Suprapubic skin (tissue), 4 donors: ENCODE results near the gene INHBB. TPM values are rescaled to one million over a fixed set of nuclear protein-coding genes. Genes with fewer than 3 reads are reported as not detected.

ENCODE experiments used
- DNase-seq, 2 donors: peaks; one replicate each; pipeline ENCODE4 v3.0.0-alpha.2; 2019; ENCODE audit warnings: low spot score in 2 of 2
- H3K27ac ChIP-seq: fragments of 200-600 bp; sonication (generic); one replicate; pipeline ENCODE4 v1.5.1; 2019
- H3K27me3 ChIP-seq: fragments of 200-600 bp; sonication (generic); one replicate; pipeline ENCODE4 v1.5.1; 2019
- H3K36me3 ChIP-seq: fragments of 200-600 bp; sonication (generic); one replicate; pipeline ENCODE4 v1.5.1; 2019
- H3K4me1 ChIP-seq: fragments of 200-600 bp; sonication (generic); one replicate; pipeline ENCODE4 v1.5.1; 2019
- H3K4me3 ChIP-seq: fragments of 200-600 bp; sonication (generic); one replicate; pipeline ENCODE4 v1.5.1; 2019; ENCODE audit warnings: mild to moderate bottlenecking
- H3K9me3 ChIP-seq: fragments of 200-600 bp; sonication (generic); one replicate; pipeline ENCODE4 v1.5.1; 2019
- CTCF ChIP-seq, 2 donors: fragments of 200-600 bp in 1 of 2; fragments of 450-650 bp in 1 of 2; sonication (generic) in 1 of 2; IDR thresholded peaks; one replicate each; pipeline ENCODE4 v1.5.1; 2016 to 2019; ENCODE audit warnings: antibody characterized with exemption in 2 of 2, mild to moderate bottlenecking in 1 of 2, moderate library complexity in 1 of 2
- EP300 ChIP-seq: sonication (generic); formaldehyde crosslinking; IDR thresholded peaks from one replicate; pipeline ENCODE4 v1.6.1; 2017; ENCODE audit warnings: antibody characterized with exemption
- POLR2A ChIP-seq, 2 donors: fragments of 450-650 bp; IDR thresholded peaks; one replicate each; pipeline ENCODE4 v1.6.1; 2017; ENCODE audit warnings: antibody characterized with exemption in 2 of 2, mild to moderate bottlenecking in 2 of 2, moderate library complexity in 2 of 2
- POLR2AphosphoS5 ChIP-seq, 3 donors: sonication (generic); formaldehyde crosslinking; IDR thresholded peaks; one replicate each; pipeline ENCODE4 v1.6.1; 2017; ENCODE audit warnings: antibody characterized with exemption in 3 of 3
- WGBS: methylation state at CpG from one replicate; pipeline ENCODE4 v1.1.5; 2018; 5-methylcytosine and 5-hydroxymethylcytosine counted together
- total RNA-seq, 4 donors: library from RNA; depleted of rRNA; stranded (reverse); fragments of >200 nt; gene quantifications; one replicate each; pipeline ENCODE4 v1.1.0, GENCODE V29; 2016

Gene INHBB
- total RNA-seq, 4 donors from 2014 or later, result 12.1 to 26.1 (median 18.2) TPM

- Histone ChIP-seq H3K9me3 (no peaks in the 10 kb centered on the region), H3K4me1 (peaks cover 4% of the 10 kb centered on the region), H3K4me3 (no peak overlapping the region), H3K27ac (no peak overlapping the region), H3K36me3 (no peaks in the 10 kb centered on the region), H3K27me3 (peaks cover under 1% of the 10 kb centered on the region)
- TF ChIP-seq POLR2AphosphoS5 (IDR thresholded peaks at IDR 0.05), result no peak
- no peak for TF ChIP-seq POLR2A (IDR thresholded peaks at IDR 0.05)
- no peak for TF ChIP-seq CTCF (IDR thresholded peaks at IDR 0.05)
- no peak for TF ChIP-seq EP300
- 74% methylated on average over 16 of the region's 21 CpGs for WGBS
- DNase-seq, result peak; percentile 46 to 62
Measured at GRCh38 chr2:120395221-120396012, 49.5 kb downstream of the INHBB start.

GRCh38 chr2:120396013-120396860 lies 50.3 kb downstream of the INHBB start:
- no peaks in the 10 kb centered on the region for H3K36me3 ChIP-seq
- H3K27ac ChIP-seq, result no peak overlapping the region
- WGBS, result 60% methylated on average over 12 of the region's 31 CpGs

GRCh38 chr2:120396861-120397811 lies 51.2 kb downstream of the INHBB start:
- H3K27me3 ChIP-seq, result peaks cover 9% of the 10 kb centered on the region
- H3K4me3 ChIP-seq, result no peak overlapping the region
- TF ChIP-seq EP300 (no peak), POLR2AphosphoS5 (IDR thresholded peaks at IDR 0.05) (no peak), CTCF (IDR thresholded peaks at IDR 0.05) (no peak), POLR2A (IDR thresholded peaks at IDR 0.05) (no peak)
- no peaks in the 10 kb centered on the region for H3K9me3 ChIP-seq
- peak; percentile 51 to 74 for DNase-seq
- H3K36me3 ChIP-seq, result no peaks in the 10 kb centered on the region
- H3K27ac ChIP-seq, result no peak overlapping the region
- 56% methylated on average over 21 of the region's 25 CpGs for WGBS
- H3K4me1 ChIP-seq, result peaks cover 4% of the 10 kb centered on the region

More at GRCh38 chr2:120396013-120396860, 50.3 kb downstream of the INHBB start:
- H3K9me3 ChIP-seq, result no peaks in the 10 kb centered on the region
- H3K4me3 ChIP-seq, result no peak overlapping the region
- H3K27me3 ChIP-seq, result peaks cover 8% of the 10 kb centered on the region
- peaks cover 4% of the 10 kb centered on the region for H3K4me1 ChIP-seq
- DNase-seq, result peak; percentile 48 to 74
- TF ChIP-seq EP300 (no peak), CTCF (IDR thresholded peaks at IDR 0.05) (no peak), POLR2A (IDR thresholded peaks at IDR 0.05) (no peak), POLR2AphosphoS5 (IDR thresholded peaks at IDR 0.05) (no peak)

- Histone ChIP-seq H3K9me3 (no peaks in the 10 kb centered on the region), H3K4me3 (no peak overlapping the region), H3K36me3 (no peaks in the 10 kb centered on the region), H3K27me3 (peaks cover 9% of the 10 kb centered on the region), H3K27ac (no peak overlapping the region), H3K4me1 (peaks cover 4% of the 10 kb centered on the region)
- WGBS, result 77% methylated on average over 16 of the region's 18 CpGs
- TF ChIP-seq EP300 (no peak), CTCF (IDR thresholded peaks at IDR 0.05) (no peak), POLR2A (IDR thresholded peaks at IDR 0.05) (no peak), POLR2AphosphoS5 (IDR thresholded peaks at IDR 0.05) (no peak)
- DNase-seq, result peak; percentile 51 to 76
Measured at GRCh38 chr2:120398051-120398995, 52.4 kb downstream of the INHBB start.
